VCaP (cell line): ENCODE measurements around the gene SUMO3.
"Not testable (repeated sequence)": the region's sequence is repeated elsewhere in the genome, so short reads cannot be mapped to it uniquely, and the experiment has no call there.

Experiments
- H3K27ac ChIP-seq: fragments of 450-650 bp; 2 replicates; pipeline ENCODE4 v1.5.1; 2017
- CTCF ChIP-seq: fragments of 450-650 bp; conservative IDR thresholded peaks from 2 replicates; pipeline ENCODE4 v1.5.1; 2017; ENCODE audit warnings: mild to moderate bottlenecking, moderate library complexity

SUMO3 gene

GRCh38 chr21:44833663-44834062 is 15.8 kb upstream of the SUMO3 start:
- no peak overlapping the region for H3K27ac ChIP-seq
- TF ChIP-seq CTCF, result no peak

DNA sequence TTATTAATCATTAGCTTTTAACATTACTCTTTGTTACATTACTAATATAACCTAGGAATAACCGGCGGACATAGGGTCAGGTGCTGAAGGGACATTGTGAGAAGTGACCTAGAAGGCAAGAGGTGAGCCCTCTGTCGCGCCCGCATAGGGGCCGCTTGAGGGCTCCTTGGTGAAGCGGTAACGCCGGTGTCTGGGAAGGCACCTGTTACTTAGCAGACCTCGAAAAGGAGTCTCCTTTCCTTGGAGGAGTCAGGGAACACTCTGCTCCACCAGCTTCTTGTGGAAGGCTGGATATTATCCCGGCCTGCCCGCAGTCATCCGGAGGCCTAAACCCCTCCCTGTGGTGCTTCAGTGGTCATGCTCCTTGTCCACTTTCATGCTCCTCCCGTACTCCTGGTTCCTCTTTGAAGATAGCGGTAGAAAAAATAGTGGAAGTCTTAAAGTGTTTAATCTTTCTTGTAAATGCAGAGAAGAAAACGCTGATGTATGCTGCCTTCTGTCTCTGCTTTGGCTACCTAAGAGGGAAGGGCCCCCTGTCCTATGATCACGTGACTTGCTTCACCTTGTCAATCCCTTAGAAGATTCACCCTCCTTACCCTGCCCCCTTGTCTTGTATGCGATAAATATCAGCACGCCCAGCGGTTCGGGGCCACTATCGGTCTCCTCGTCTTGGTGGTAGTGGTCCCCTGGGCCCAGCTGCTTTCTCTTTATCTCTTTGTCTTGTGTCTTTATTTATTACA is 14.8 kb upstream of the SUMO3 start:
- not testable (repeated sequence) for H3K27ac ChIP-seq

GRCh38 chr21:44831227-44831860 is 13.5 kb upstream of the SUMO3 start:
- no peak for TF ChIP-seq CTCF
- no peak overlapping the region for H3K27ac ChIP-seq

GRCh38 chr21:44829507-44830092 is 11.7 kb upstream of the SUMO3 start:
- no peak overlapping the region for H3K27ac ChIP-seq
- TF ChIP-seq CTCF, result no peak

- no peak overlapping the region for H3K27ac ChIP-seq
- TF ChIP-seq CTCF, result no peak
These were observed 10.6 kb upstream of the SUMO3 start for GRCh38 chr21:44828362-44829056.

DNA sequence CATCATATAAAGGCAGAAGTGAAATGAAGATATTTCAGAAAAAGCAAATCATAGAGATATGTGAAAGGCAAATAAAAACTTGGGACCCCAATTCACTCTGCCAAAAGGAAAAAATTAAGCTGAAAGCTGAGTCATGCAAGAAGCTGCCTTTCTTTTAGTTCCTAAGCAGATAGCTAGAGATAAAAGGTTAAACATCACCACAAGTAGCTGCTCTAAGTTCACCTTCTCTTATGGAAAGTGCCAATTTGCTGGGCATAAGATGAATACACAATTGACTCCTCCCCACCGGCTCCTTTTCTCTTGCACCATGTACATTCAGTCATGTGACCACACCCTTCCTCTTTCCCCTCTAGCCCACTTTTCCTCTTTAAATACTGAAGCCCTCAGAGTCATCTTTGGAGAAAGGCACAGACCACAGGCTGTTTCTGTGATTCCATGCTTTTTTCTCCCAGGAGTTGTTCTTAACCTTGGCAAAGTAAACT is 5.4 kb upstream of the SUMO3 start:
- TF ChIP-seq CTCF, result no peak
- no peak overlapping the region for H3K27ac ChIP-seq

- H3K27ac ChIP-seq, result no peak overlapping the region
- TF ChIP-seq CTCF, result no peak
These were observed 4.8 kb upstream of the SUMO3 start for GRCh38 chr21:44822484-44823178.
